ENCODE results near the gene TSSK1B.
"Not testable (repeated sequence)": the region's sequence is repeated elsewhere in the genome, so short reads cannot be mapped to it uniquely, and the experiment has no call there.

Gene TSSK1B, protein sequence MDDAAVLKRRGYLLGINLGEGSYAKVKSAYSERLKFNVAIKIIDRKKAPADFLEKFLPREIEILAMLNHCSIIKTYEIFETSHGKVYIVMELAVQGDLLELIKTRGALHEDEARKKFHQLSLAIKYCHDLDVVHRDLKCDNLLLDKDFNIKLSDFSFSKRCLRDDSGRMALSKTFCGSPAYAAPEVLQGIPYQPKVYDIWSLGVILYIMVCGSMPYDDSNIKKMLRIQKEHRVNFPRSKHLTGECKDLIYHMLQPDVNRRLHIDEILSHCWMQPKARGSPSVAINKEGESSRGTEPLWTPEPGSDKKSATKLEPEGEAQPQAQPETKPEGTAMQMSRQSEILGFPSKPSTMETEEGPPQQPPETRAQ

DNA sequence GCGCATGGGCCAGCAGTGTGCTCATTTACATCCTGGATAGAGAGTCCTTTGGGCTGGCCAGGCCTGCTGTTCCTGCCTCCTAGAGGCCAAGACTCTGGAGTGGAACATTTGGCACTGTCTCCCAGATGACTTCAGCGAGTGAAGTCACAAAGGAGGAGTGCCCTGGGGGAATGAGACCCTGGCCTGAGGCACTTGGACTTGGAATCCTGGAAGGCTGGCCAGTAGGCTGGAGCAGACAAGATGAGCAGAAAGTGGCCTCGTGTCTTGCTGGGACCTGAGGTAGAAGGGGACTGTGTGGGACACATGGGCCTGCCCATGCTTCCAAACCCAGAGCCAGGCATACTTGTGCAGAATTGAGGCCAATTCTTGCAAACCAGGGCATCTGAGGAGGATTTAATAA lies at the start of gene TSSK1B:
TSSK1B (minus strand) TSS at position 101 of the 400 bp plus-strand sequence. CDS start 150 bp downstream, outside the sequence.
- FAIRE-seq, result no peak

DNA sequence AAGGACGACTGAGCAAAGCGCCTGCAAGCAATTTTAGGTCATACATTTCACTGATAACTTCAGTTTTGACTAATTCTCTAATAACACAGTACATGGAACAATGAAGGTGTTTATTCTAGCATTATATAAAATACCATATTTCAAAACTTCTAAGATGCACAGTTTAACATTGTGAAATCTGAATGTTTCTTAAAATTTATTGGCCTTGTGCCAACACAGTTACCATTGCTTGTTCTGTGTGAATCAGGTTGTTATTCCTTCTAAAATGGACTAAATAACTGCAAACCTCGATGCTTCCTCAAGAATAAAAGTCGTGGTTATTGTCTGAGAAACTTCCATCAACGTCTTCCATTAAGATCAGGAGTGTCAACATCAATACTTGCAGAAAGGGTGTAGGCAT lies 45.5 kb upstream of the TSSK1B start:
- no peak for FAIRE-seq

DNA sequence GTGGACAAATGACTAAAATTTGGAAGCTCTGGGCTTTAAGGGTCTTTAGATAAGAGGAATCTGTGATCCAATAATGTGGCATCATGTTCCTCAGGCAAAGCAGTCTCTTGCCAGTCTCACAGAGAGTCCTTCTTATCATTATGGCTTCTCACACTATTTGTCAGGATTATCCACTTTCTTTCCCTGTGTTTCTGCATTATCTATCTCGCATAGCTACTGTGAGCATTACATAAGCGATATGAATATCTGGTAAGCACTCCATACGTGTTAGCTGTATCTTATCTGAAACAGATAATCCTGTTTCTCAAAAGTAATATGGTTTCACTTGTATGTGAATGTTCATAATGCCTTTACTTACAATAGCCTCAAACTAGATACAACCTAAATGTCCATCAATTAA lies 43.9 kb upstream of the TSSK1B start:
- no peak for FAIRE-seq

DNA sequence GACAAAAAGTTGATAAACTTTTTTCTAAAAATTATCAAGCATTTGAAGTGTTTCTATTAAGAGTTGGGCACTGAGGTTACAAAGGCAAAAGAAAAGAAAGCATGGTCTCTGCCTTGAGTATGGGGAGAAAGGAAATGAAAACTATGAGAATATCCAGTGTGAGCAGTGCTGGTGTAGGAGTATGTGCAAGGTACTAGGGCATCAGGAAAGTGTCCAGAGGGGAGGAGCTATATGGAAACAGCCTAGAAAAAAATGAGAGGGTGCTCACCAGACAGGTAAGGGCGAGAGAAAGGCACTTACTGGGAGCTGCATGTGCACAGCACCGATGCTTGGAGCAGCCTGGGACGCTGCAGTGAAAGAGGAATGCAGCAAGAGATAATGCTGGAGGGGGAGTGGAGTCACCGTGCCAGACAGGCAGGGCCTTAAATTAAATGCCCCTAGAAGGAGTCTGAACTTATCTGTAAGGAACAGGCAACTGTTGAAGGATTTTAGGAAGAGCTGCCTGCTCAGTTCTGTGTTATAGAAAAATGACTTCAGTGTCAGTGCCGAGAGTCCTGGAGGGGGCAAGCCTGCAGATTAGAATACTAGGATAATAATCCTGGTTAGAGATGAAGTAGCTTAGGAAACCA lies 39.4 kb upstream of the TSSK1B start:
- FAIRE-seq, result no peak

DNA sequence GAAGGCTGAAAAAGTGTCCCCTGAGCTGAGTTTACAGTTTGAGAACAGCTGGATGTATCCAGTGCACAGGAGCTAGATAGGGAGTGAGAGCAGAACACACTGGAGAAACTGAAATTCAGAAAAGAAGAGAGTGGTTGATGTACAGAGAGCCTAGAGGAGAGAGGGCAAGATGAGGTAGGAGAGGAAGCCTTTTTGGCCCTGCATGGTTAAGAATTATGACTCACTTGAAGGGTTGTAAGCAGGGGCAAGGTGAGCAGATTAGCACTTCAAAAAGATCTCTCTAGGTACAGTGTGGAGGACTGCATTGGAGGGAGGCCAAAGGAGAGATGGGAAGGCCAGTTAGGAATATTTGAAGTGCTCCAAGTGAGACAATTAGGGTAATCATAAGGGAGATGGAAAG lies 28.2 kb upstream of the TSSK1B start:
- no peak for FAIRE-seq

DNA sequence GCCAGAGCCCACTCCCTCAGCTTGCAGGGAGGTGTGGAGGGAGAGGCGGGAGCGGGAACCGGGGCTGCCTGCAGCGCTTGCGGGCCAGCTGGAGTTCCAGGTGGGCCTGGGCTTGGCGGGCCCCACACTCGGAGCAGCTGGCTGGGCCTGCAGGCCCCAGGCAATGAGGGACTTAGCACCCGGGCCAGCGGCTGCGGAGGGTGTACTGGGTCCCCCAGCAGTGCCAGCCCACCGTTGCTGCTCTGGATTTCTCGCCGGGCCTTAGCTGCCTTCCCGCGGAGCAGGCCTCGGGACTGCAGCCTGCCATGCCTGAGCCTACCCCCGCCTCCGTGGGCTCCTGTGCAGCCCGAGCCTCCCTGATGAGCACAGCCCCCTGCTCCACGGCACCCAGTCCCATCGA lies 22.3 kb upstream of the TSSK1B start:
- FAIRE-seq, result not testable (repeated sequence)

DNA sequence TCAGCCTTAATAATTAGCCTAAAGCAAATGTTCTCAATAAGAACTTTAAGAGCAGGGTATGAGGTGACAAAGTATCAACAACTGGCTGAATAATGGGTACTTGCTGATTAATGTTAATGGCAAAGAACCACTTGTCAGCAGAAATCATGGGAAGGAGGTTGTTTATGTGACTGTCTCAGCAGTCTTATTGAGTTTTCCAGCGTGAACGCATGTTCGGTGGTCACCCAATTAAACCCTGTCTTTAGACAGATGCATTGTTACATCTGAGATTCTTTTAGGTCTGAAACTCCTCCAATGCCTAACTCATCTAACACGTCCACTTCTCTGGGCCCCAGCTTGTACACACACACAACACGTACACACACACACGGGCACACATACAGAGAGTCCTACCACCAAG lies 18.2 kb upstream of the TSSK1B start:
- no peak for FAIRE-seq

DNA sequence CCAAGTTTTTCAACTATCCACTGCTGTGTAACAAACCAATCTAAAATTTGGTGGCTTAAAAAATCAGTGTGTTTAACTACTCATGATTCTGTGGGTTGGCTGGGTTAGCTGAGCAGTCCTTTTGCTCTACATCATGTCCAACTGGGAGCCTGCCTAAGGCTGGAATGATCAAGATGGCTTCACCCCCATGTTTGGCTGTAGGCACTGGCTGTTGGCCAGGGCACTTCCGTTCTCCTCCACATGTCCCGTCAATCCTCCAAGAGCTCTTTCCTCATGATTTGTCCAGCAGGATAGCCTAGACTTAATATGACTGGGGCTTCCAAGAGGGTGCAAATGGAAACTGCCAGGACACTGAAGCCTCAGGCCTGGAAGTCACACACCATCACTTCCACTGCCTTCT lies 17.0 kb upstream of the TSSK1B start:
- FAIRE-seq, result no peak

DNA sequence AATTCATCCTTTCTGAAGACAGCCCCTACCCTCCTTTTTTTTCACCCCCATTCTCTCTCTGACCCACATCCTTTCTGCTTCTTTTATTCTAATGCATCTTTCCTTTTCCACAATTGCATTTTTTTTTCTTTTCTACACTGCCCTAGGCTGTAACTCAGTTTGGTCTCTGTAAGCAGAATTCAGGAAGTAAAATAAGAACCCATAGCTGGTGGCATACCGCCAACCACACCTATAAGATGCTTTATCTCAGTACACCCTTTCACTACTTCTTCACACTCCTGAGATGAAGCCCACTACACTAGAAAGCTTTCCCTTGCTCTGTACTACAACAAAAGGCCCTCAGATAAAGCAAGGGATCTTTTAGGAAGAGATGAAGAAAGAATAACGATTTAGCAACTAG lies 16.1 kb upstream of the TSSK1B start:
- no peak for FAIRE-seq

DNA sequence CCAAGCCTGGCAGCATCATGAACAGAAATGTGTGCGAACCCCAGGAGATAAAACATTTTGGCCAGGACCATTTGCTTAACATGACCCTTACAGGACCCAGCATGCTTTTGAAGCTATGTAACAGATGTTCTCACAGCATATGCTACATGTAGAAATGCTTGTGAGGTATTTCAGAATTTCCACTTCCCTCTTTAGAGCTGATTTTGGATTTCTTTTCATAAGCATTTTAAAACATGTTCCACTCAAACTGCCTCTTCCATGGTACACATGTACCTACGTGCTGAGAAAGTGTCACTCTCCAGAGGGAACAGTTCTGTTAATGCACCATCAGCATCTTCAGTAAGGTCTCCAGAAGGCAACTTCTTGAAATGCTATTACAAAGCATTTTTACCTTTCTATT lies 15.7 kb upstream of the TSSK1B start:
- FAIRE-seq, result no peak

DNA sequence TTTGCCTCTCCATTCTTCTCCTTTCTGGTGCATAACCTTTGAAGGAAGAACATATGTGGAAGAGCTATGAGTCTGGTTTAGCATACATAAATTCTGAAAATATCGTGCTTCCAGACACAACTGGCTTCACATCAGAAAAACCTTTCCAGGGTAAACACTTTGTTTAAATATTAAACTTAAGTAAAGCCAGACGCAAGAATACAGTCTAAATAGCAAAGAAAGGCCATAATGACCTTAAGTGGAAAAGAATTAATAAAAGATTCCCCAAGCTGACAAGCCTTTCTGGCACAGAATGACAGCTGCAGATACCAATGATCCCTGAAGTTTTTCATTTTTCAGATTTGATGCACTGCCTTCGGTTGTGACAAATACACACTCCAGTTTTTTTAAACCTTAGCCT lies 13.5 kb upstream of the TSSK1B start:
- FAIRE-seq, result peak; percentile 96

DNA sequence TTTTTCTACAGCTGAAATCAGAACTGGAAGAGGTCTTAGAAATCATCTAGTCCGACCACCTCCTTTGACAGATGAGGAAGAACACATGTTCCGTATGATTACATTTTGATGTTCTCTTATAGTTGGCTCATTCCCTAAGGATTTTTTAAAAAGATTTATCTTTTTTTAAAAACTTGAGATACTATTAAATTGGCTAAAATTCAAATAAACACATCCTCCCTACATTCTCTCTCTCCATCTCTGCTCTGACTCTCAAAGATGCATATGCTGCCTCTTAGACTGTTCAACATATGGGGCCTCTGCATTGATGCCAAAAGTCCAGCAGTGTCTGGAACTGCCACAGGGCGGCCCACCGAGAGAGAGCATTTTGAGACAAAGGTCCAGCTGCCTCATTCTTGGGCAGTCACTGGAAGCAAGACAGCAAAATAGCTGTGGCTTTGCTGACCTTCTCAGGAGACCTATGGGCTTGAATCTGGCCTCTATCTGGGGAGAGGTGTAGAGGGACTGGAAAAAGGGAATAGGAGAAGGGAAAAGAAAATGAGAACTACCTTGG lies 12.8 kb upstream of the TSSK1B start:
- FAIRE-seq, result peak; percentile 45

DNA sequence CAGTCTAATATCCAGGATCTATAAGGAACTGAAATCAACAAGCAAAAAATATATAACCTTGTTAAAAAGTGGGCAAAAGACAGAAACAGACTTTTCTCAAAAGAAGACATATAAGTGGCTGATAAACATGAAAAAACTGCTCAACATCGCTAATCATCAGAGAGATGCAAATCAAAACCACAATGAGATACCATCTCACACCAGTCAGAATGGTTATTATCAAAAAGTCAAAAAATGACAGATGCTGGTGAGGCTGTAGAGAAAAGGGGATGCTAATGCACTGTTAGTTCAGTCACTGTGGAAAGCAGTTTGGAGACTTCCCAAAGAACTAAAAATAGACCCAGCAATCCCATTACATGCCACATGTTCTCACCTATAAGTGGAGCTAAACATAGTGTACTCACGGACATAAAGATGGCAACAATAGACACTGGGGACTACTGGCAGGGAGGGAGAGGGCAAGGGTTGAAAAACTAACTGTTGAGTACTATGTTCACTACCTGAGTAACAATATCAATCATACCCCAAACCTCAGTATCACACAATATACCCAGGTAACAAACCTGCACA lies 11.7 kb upstream of the TSSK1B start:
- FAIRE-seq, result no peak

DNA sequence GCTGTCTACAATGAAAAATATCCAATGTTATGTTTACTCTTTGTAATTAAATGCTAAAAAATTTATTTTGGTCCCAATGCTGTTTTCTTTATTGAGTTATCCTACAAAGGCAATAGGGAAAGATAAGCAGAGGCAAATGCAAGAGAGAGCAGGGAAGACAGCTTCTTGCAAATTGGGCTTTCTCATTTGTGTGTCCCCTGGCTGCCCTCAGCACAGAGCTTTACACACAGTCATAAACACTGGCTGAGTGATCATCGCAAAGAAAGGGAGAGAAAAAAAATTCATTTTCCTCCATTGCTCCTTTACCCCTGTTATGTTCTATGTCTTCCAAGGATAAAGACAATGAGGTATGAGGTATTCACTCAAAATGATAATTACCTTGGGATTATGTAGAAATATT lies 2.3 kb upstream of the TSSK1B start:
- FAIRE-seq, result no peak

DNA sequence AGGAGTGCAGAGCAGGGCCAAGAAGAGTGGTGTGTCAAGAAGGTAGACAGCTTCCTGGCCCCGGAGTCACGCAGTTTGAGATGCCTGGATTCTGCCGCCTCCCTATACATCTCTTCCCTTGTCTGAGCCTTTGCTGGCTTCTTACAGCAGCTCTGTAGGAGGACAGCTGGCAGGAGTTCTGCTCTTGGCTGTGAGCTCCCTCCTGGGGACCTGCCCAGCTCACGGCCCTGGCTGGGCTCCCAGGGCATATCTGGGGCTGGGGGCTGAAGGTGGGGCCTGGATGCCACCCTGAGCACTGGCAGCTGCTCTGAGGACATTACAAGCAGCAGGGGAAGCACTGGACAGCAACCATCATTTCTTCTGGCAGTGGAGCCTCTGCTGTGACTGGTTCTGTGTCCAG lies 786 bp upstream of the TSSK1B start:
- no peak for FAIRE-seq

DNA sequence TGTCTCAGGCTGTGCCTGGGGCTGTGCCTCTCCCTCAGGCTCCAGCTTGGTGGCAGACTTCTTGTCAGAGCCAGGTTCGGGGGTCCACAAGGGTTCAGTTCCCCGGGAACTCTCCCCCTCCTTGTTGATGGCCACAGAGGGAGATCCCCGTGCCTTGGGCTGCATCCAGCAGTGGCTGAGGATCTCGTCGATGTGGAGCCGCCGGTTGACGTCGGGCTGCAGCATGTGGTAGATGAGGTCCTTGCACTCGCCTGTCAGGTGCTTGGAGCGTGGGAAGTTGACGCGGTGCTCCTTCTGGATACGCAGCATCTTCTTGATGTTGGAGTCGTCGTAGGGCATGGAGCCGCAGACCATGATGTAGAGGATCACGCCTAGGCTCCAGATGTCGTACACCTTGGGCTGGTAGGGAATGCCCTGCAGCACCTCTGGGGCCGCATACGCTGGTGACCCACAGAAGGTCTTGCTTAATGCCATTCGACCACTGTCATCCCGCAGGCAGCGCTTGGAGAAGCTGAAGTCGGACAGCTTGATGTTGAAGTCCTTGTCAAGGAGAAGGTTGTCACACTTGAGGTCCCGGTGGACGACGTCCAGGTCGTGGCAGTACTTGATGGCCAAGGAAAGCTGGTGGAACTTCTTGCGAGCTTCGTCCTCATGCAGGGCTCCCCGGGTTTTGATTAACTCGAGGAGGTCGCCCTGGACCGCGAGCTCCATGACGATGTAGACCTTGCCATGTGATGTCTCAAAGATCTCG lies 752 bp downstream of the TSSK1B start:
- no peak for FAIRE-seq

DNA sequence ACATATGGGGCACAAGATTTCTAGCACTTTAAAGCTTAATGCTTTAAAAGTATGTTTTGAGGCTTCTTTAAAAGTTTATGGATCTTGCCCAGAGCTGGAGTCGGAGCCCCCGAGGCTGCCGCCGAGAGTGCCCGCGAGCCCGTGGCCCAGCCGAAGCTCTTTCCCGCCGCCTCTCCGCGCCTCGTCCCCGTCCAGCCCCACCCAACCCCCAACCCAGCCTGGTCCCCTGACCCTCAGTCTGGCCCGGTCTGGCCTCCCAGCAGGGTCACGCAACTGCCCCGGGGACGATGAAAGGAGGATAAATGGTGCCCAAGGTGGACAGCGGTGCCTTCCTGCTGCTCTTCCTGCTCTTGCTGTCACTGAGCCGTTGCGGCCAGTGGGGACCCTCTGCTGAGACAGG lies 1.7 kb downstream of the TSSK1B start:
- FAIRE-seq, result no peak

DNA sequence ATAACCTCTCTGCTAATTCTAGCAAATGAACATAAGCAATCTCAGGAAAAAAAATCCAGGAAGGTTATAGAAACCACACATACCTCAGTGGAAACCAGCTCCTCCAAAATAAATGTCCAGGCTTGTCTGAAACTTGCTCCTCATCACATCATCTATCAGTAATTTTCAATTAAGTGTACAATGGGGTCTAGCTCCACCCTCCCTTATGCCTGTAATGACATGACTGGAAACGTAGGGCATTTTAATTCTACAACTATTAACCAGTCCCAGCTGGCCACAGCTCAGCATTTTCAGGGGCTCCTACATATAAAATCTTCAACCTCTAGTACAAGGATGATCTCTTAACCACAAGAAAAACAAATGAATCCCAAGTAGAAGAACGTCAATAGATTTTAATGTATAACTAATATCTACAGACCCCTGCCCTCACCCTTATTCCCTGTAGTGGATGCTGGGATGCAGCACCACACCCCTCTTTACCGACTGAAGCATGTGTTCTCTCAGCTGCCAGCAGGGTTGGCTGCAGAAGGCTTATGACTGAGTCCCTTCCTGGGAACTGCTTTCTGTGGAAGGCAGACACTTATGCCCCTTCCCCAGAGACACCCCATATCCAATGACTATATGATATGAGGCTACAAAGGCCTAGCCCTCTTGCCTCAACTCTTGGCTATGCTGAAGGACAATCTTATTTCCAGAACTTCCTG lies 6.8 kb downstream of the TSSK1B start:
- no peak for FAIRE-seq

DNA sequence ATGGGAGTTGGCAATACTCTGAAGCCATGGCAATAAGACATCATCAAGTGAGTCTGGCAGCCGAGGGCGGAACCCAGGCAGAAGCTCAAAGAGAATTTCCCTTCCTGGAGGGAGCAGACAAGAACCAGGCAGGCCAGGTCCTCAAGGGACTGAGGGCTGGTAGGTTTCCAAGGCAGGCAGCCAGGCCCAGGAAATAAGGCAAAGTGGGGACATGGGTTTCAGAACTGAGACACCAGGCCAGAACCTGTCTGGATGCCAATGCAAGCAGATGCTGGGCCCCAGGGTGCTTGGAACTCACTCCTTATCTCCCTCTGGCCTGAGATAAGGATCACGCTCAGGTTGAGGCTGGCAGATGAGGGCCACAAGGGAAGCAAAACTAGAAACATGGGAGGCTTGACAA lies 8.9 kb downstream of the TSSK1B start:
- FAIRE-seq, result no peak

DNA sequence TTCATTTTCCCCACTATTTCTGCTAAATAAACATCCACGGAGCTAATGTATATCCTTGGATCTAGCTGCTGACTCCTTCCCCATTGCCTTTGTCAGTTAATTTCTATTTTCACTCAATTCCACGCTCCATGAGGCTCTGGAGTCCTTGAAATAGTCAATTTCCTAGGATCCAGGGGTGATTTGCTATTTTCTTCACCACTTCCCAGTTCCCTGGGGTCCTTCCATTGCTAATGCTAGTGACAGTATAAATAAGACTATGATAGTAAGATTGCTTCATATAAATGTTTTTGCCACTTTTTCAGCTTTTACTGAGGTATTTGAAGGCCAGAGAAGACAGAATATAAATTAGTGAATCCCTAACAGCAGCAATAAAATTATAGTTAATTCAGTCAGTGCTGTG lies 13.1 kb downstream of the TSSK1B start:
- no peak for FAIRE-seq

DNA sequence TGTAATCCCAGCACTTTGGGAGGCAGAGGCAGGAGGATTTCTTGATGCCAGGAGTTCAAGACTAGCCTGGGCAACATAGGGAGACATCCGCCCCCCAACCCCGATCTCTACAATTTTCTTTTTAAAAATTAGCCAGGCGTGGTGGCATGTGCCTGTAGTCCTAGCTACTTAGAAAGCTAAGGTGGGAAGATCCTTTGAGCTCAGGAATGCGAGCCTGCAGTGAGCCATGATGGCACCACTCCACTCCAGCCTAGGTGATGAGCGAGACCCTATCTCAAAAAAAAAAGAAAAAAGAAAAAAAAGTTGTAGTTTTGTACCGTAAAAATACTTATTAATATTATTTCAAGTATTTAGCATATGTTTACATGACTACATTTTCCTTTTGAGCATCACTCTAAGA lies 29.3 kb downstream of the TSSK1B start:
- FAIRE-seq, result no peak

DNA sequence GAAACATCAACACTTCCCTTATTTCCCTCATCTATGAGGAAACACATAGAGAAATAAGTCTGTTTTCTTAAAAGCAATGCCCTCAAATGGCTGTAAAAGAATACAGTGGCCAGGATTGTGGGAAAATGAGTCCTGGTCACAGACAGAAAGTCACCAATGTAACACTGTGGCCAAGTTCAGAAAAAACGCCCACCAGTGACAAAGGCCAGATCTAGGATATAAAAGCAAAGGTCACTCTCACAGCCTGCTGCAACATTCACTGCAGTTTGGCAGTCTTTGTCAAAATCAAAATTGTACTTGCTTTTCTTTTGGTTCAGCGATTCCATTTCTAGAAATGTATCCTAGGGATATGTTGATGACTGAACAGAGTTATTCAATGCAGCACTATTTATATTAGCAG lies 30.5 kb downstream of the TSSK1B start:
- FAIRE-seq, result no peak

DNA sequence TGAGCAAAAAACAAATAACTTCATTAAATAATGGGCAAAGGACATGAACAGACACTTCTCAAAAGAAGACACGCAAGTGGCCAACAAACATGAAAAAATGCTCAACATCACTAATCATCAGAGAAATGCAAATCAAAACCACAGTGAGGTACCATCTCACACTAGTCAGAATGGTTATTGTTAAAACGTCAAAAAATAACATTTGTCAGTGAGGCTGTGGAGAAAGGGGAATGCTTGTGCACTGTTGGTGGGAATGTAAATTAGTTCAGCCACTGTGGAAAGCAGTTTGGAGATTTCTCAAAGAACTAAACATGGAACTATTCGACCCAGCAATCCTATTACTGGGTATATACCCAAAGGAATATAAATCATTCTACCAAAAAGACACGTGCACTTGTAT lies 36.8 kb downstream of the TSSK1B start:
- not testable (repeated sequence) for FAIRE-seq
